Ectodermal cell (in vitro differentiated cells): ENCODE measurements around the gene FKBP9. TPM values are rescaled to one million over a fixed set of nuclear protein-coding genes. Genes with fewer than 3 reads are reported as not detected.
"Not testable (repeated sequence)": the region's sequence is repeated elsewhere in the genome, so short reads cannot be mapped to it uniquely, and the experiment has no call there.

ENCODE experiments used
- H3K27ac ChIP-seq: 2 replicates; pipeline ENCODE4 v1.7.0; 2013; ENCODE audit warnings: mild to moderate bottlenecking, low read depth, low read length; ENCODE audit not compliant: insufficient read depth, poor library complexity, severe bottlenecking
- H3K27me3 ChIP-seq: 2 replicates; pipeline ENCODE4 v1.7.0; 2013; ENCODE audit warnings: mild to moderate bottlenecking, low read length; ENCODE audit not compliant: insufficient read depth, control insufficient read depth, poor library complexity, severe bottlenecking
- H3K36me3 ChIP-seq: one replicate; pipeline ENCODE4 v1.7.0; 2013; ENCODE audit warnings: low read length; ENCODE audit not compliant: control insufficient read depth, insufficient read depth
- H3K4me1 ChIP-seq: one replicate; pipeline ENCODE4 v1.7.0; 2013; ENCODE audit warnings: low read length; ENCODE audit not compliant: control insufficient read depth, insufficient read depth
- H3K4me3 ChIP-seq: 2 replicates; pipeline ENCODE4 v1.7.0; 2013; ENCODE audit warnings: low read depth, low read length, control low read depth; ENCODE audit not compliant: insufficient read depth
- H3K9me3 ChIP-seq: 2 replicates; pipeline ENCODE4 v1.7.0; 2013; ENCODE audit warnings: mild to moderate bottlenecking, low read length, moderate library complexity; ENCODE audit not compliant: control insufficient read depth
- WGBS, 2 experiments: methylation state at CpG; one replicate each; pipeline ENCODE4 v1.1.7; 2013; ENCODE audit warnings: missing lambda C conversion rate in 2 of 2; 5-methylcytosine and 5-hydroxymethylcytosine counted together
- polyA plus RNA-seq, 4 experiments: library from polyadenylated mRNA; stranded (reverse); fragments of 50-300 nt; gene quantifications; one replicate each; pipeline ENCODE4 v1.2.3, GENCODE V29; 2013

Gene FKBP9, protein sequence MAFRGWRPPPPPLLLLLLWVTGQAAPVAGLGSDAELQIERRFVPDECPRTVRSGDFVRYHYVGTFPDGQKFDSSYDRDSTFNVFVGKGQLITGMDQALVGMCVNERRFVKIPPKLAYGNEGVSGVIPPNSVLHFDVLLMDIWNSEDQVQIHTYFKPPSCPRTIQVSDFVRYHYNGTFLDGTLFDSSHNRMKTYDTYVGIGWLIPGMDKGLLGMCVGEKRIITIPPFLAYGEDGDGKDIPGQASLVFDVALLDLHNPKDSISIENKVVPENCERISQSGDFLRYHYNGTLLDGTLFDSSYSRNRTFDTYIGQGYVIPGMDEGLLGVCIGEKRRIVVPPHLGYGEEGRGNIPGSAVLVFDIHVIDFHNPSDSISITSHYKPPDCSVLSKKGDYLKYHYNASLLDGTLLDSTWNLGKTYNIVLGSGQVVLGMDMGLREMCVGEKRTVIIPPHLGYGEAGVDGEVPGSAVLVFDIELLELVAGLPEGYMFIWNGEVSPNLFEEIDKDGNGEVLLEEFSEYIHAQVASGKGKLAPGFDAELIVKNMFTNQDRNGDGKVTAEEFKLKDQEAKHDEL
- 27.9 TPM for polyA plus RNA-seq (2013, experiment 1 of 4)
- polyA plus RNA-seq (2013, experiment 2 of 4) = 25.2 TPM
- 20.4 TPM for polyA plus RNA-seq (2013, experiment 3 of 4)
- 22.3 TPM for polyA plus RNA-seq (2013, experiment 4 of 4)

GRCh38 chr7:32957326-32958045 is at the start of gene FKBP9:
FKBP9 (plus strand) TSS chr7:32957440; CDS start chr7:32957574, 134 bp downstream.
- Histone ChIP-seq H3K9me3 (no peaks in the 10 kb centered on the region), H3K4me1 (no peaks in the 10 kb centered on the region), H3K27me3 (peaks cover 8% of the 10 kb centered on the region), H3K36me3 (no peaks in the 10 kb centered on the region), H3K27ac (no peak within 1 kb of the TSS), H3K4me3 (peak within 1 kb of the TSS; percentile 55)
- WGBS, 2 experiments = 1% methylated on average over 91 of the region's 91 CpGs

- 85 to 86% methylated on average over 1 of the region's 1 CpG for WGBS, 2 experiments
- Histone ChIP-seq H3K9me3 (no peaks in the 10 kb centered on the region), H3K36me3 (no peaks in the 10 kb centered on the region), H3K27me3 (no peaks in the 10 kb centered on the region), H3K4me3 (no peak overlapping the region), H3K4me1 (no peaks in the 10 kb centered on the region), H3K27ac (no peak overlapping the region)
Measured at GRCh38 chr7:32910195-32910594, 47.0 kb upstream of the FKBP9 start.

- no peaks in the 10 kb centered on the region for H3K27me3 ChIP-seq
- H3K36me3 ChIP-seq = no peaks in the 10 kb centered on the region
- no peak overlapping the region for H3K4me3 ChIP-seq
- 76% methylated on average over 1 of the region's 1 CpG for WGBS, 2 experiments
- H3K27ac ChIP-seq = no peak overlapping the region
- H3K4me1 ChIP-seq = no peaks in the 10 kb centered on the region
- H3K9me3 ChIP-seq = no peaks in the 10 kb centered on the region
Measured at GRCh38 chr7:32914184-32914583, 43.1 kb upstream of the FKBP9 start.

DNA sequence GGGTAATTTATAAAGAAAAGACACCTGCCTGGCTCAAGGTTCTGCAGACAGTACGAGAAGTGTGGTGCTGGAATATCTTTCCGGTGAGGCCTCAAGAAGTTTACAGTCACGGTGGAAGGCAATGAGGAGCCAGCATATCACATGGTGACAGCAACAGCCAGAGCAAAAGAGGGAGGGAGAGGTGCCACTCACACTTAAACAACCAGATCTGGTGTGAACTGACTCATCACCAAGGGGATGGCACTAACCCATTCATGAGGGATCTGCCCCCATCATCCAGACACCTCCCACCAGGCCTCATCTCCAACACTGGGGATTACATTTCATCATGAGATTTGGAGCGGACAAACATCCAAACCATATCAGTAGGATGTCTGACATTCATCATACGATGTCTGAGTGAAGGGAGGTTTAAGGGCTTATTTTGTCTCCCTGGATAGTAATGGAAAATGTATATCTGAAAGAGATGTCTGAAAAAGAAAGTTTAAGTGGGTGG is 42.2 kb upstream of the FKBP9 start:
- H3K36me3 ChIP-seq = no peaks in the 10 kb centered on the region
- H3K4me3 ChIP-seq = no peak overlapping the region
- H3K27me3 ChIP-seq = no peaks in the 10 kb centered on the region
- WGBS, 2 experiments = 90 to 93% methylated on average over 5 of the region's 5 CpGs
- no peaks in the 10 kb centered on the region for H3K4me1 ChIP-seq
- no peak overlapping the region for H3K27ac ChIP-seq
- no peaks in the 10 kb centered on the region for H3K9me3 ChIP-seq

DNA sequence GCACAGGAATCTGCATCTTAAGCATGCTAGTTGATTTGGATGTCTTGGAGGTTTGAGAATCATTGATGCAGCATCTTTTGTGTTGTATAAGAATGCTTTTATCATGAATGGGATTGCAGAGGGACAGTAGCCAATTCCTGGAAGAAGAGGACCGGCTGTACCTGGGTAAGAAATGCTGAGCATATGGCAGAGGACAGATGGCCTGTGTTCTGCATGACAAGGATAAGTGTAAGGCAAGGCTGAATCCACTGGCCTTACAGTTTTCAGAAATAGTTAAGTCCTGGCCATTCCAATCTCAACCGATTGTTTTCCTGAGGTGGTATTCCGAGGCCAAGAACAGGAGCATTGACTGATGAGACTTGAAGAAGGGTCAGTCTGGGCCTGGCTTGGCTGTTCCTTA is 41.2 kb upstream of the FKBP9 start:
- 92 to 93% methylated on average over 3 of the region's 3 CpGs for WGBS, 2 experiments
- no peaks in the 10 kb centered on the region for H3K4me1 ChIP-seq
- H3K27ac ChIP-seq = no peak overlapping the region
- H3K9me3 ChIP-seq = no peaks in the 10 kb centered on the region
- H3K4me3 ChIP-seq = no peak overlapping the region
- H3K36me3 ChIP-seq = no peaks in the 10 kb centered on the region
- H3K27me3 ChIP-seq = no peaks in the 10 kb centered on the region

DNA sequence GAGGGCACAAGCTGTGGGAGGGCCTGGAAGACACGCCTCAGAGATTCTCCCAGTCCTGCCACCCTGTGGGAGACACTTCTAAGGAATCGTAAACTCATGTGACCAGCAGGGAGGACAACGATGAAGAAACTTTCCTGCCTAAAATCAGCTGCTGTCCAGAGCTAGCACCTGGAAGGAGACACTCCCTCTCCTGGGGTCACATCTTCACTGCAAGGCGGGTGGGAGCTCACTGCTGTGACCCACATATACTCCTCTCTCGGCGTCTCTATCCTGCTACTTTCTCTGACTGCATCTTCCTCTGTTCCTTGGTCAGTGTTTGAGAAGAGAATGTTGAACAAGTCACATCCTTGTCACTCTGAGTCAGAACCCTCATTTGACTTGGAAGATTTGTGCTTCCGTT is 40.2 kb upstream of the FKBP9 start:
- not testable (repeated sequence) for H3K27ac ChIP-seq, H3K4me1 ChIP-seq, H3K27me3 ChIP-seq, H3K9me3 ChIP-seq, H3K36me3 ChIP-seq, H3K4me3 ChIP-seq
- WGBS, 2 experiments = 86 to 88% methylated on average over 2 to 3 of the region's 7 CpGs

DNA sequence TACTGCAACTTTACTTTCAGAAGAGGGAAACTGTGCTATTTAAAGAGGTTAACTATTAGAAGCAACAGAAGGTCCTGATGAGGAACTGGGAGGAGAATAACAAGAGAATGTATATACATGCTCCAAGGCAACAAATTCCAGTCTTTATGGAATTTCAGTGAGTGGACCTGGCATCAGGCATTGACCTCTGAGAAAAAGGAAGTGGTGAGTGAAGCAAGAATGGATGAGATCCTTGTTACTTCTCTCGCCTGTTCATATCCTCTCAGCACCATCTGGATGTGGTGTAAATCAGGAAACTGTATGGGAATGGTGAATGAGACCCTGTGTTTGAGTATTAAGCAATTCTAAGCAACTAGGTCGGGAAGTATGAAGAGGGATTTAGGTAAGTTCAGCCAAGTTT is 35.3 kb upstream of the FKBP9 start:
- 89 to 95% methylated on average over 2 of the region's 2 CpGs for WGBS, 2 experiments
- no peaks in the 10 kb centered on the region for H3K9me3 ChIP-seq
- no peaks in the 10 kb centered on the region for H3K4me1 ChIP-seq
- H3K4me3 ChIP-seq = no peak overlapping the region
- H3K36me3 ChIP-seq = no peaks in the 10 kb centered on the region
- no peak overlapping the region for H3K27ac ChIP-seq
- no peaks in the 10 kb centered on the region for H3K27me3 ChIP-seq

DNA sequence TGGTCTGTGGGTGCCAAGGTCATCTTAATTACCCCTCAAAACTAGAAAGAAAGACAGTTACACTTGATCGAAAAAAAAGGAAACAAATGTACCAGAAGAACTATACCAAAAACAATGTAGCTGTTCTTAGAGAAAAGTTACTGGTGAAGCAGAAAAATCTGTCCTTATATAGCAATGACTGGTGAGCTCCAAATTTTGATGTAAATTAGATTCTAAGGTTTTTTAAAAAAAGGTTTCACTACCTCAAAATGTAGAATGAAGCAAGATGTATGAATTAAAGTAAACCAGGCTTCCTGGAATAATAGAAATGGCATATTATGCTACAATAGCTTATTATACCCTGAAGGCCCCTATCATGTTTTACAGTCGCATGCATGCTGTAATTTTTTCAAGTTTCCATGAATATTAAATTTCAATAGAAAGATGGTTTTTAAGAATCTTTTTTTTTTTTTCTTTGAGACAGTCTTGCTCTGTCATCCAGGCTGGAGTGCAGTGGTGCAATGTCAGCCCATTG is 28.4 kb upstream of the FKBP9 start:
- H3K27me3 ChIP-seq = no peaks in the 10 kb centered on the region
- no peaks in the 10 kb centered on the region for H3K4me1 ChIP-seq
- no peaks in the 10 kb centered on the region for H3K9me3 ChIP-seq
- 100% methylated on average over 1 of the region's 2 CpGs; no CpG with 5 or more reads in 1 of the 2 experiments for WGBS, 2 experiments
- H3K36me3 ChIP-seq = no peaks in the 10 kb centered on the region
- H3K27ac ChIP-seq = no peak overlapping the region
- no peak overlapping the region for H3K4me3 ChIP-seq

- Histone ChIP-seq H3K4me3 (no peak overlapping the region), H3K27ac (no peak overlapping the region), H3K9me3 (no peaks in the 10 kb centered on the region), H3K27me3 (no peaks in the 10 kb centered on the region), H3K36me3 (no peaks in the 10 kb centered on the region), H3K4me1 (no peaks in the 10 kb centered on the region)
- whole genome bisulfite sequencing, 2 experiments = 87 to 89% methylated on average over 13 of the region's 13 CpGs
Measured at GRCh38 chr7:32929430-32930143, 27.7 kb upstream of the FKBP9 start.
